SK-N-MC (cell line): ENCODE results near the gene AVPI1.

ENCODE experiments used
- DNase-seq: peaks from one replicate; pipeline ENCODE4 v3.0.0-alpha.2; 2011; ENCODE audit warnings: low read depth, low spot score
- H3K27ac ChIP-seq: fragments of 200-600 bp; sonication (generic); 2 replicates; pipeline ENCODE4 v1.5.1; 2016; ENCODE audit warnings: mixed run types
- H3K36me3 ChIP-seq: fragments of 200-600 bp; sonication (generic); 2 replicates; pipeline ENCODE4 v1.6.1; 2017; ENCODE audit warnings: antibody characterized with exemption, low read length, mixed read lengths; ENCODE audit not compliant: insufficient read depth
- H3K4me3 ChIP-seq: fragments of 200-600 bp; sonication (generic); 2 replicates; pipeline ENCODE4 v1.5.1; 2016
- H3K9ac ChIP-seq: fragments of 200-600 bp; sonication (generic); 2 replicates; pipeline ENCODE4 v1.8.0; 2017; ENCODE audit warnings: mixed run types, mixed read lengths; ENCODE audit not compliant: insufficient read length
- H3K9me3 ChIP-seq: fragments of 200-600 bp; sonication (generic); 2 replicates; pipeline ENCODE4 v1.6.1; 2017; ENCODE audit warnings: low read depth, mild to moderate bottlenecking, antibody characterized with exemption, low read length, moderate library complexity, mixed read lengths
- EZH2 ChIP-seq: fragments of 200-600 bp; sonication (generic); IDR thresholded peaks from one replicate; pipeline ENCODE4 v1.6.1; 2017; ENCODE audit warnings: antibody characterized with exemption
- FOXP2 ChIP-seq: optimal IDR thresholded peaks from 2 replicates; pipeline ENCODE3; 2011; ENCODE audit warnings: mild to moderate bottlenecking, moderate library complexity; ENCODE audit not compliant: insufficient read depth; ENCODE audit errors: extremely low read length, control extremely low read depth
- POLR2AphosphoS5 ChIP-seq: IDR thresholded peaks from 2 replicates; pipeline ENCODE4 v1.6.1; 2012; ENCODE audit warnings: mild to moderate bottlenecking, low read depth, low read length, borderline replicate concordance

Gene AVPI1

DNA sequence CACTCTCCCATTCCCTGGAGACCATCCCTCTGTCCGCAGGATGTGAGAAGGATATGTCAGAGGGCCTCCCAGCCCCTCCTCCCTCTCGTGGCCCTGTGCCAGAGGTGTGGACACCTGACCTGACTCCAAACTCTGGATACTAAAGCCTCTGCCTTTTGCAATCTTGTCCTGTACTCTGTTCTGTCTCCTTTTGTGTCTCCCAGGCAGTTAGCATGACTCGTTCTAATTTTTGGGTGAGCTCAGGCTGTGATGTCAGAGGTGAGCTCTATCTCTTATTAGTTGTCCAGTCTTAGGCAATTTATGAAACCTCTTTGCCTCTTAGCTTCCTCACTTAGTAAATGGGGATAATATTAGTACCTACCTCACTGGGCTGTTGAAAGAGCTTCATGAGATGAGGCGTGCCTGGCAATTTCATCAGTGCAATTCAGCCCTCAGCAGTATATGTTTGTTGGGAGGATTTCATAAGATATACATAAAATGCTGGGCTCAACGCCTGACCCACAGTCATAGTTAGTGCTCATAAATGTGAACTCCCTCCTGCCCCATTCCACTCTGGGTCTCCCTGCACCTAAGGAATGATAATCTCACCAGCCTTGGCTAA lies 37.4 kb upstream of the AVPI1 start:
- Histone ChIP-seq H3K9ac (no peak overlapping the region), H3K4me3 (no peak overlapping the region), H3K9me3 (no peaks in the 10 kb centered on the region), H3K27ac (no peak overlapping the region), H3K36me3 (no peaks in the 10 kb centered on the region)
- TF ChIP-seq EZH2 (no peak), POLR2AphosphoS5 (no peak), FOXP2 (no peak)
- DNase-seq = no peak

DNA sequence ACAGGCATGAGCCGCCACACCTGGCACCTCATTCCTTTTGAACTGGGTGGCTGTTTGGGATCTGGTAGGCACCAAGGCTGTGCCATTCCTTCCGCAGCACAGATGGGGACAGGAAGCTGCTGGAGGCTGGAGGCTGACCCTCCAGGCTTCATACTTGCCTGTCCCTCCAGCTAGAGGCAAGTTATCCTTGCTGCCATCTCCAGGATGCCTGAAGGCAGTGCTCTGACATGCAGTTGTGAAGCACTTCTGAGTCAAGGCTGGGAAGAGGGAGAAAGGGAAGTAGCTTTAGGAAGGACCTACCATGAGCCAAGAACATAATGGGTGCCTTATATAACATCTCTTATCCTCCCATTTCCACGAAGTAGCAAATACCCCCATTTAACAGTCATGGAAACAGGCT lies 36.0 kb upstream of the AVPI1 start:
- DNase-seq = no peak
- TF ChIP-seq FOXP2 = no peak
- TF ChIP-seq POLR2AphosphoS5 = no peak
- no peak for TF ChIP-seq EZH2
- H3K9me3 ChIP-seq = no peaks in the 10 kb centered on the region
- no peaks in the 10 kb centered on the region for H3K36me3 ChIP-seq
- no peak overlapping the region for H3K4me3 ChIP-seq
- H3K27ac ChIP-seq = no peak overlapping the region
- H3K9ac ChIP-seq = no peak overlapping the region

DNA sequence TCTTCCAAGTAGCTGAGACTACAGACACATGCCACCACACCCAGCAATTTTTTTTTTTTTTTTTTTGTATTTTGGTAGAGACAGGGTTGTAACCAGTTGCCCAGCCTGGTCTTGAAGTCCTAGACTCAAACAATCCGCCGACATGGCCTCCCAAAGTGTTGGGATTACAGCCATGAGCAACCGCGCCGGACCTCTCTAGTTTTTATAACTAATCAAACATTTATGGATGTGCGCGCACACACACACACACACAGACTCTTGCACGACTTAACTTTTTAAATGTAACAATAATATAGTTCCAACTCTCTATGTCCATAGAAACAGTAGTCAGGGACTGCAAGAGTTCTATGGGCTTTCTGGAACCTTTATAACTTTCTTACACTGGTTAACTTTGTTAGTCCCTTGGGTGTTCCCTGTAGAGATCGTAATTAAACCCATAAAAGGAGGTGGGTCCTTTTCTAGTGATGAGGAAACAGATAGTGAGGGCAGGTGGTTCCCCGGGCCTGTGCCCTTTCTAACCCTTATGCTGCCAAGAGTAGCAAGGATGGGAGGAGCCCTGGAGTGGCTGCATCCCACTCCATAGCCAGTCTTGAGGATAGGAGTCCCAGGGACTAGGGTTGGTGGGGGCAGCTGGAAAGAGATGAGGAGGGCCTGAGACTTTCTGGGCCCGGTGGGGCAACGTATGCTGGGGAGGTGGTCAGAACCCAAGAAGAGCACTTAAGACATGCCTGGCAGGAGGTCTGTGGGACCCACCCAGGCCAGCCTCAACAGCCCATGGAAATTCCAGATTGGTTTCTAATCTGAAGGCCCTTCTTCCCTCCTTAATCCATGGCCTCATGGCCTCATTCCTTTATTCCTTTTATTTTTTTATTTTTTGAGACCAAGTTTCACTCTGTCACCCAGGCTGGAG lies 35.1 kb upstream of the AVPI1 start:
- Histone ChIP-seq H3K4me3 (no peak overlapping the region), H3K9ac (no peak overlapping the region), H3K9me3 (no peaks in the 10 kb centered on the region), H3K36me3 (no peaks in the 10 kb centered on the region), H3K27ac (no peak overlapping the region)
- no peak for DNase-seq
- TF ChIP-seq EZH2 (no peak), FOXP2 (no peak), POLR2AphosphoS5 (no peak)

GRCh38 chr10:97719602-97720001 lies 32.6 kb upstream of the AVPI1 start:
- TF ChIP-seq POLR2AphosphoS5 (no peak), EZH2 (no peak), FOXP2 (no peak)
- H3K27ac ChIP-seq = no peak overlapping the region
- H3K9ac ChIP-seq = no peak overlapping the region
- no peak for DNase-seq
- H3K4me3 ChIP-seq = no peak overlapping the region
- H3K36me3 ChIP-seq = no peaks in the 10 kb centered on the region
- no peaks in the 10 kb centered on the region for H3K9me3 ChIP-seq

DNA sequence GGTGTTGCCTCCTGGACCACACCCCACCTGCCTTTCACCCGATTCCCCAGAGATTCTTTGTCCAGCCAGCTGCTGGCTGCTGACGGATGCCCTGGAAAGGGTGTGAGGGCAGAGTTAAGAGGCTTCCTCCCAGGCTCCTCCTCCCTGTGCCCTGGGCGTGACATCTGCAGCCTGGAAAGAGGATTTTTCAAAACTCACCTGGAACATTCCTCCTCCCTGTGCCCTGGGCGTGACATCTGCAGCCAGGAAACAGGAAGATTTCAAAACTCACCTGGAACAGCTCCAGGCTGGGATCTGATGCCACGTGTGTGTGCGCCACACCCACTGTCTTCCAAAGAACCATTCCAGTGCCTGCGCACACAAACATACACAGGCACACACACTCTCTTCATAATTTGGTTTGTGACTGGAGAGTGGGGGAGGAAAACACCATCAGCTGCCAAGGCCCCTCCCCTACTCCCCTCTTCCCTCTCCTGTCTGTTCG lies 31.7 kb upstream of the AVPI1 start:
- Histone ChIP-seq H3K27ac (no peak overlapping the region), H3K36me3 (no peaks in the 10 kb centered on the region), H3K9ac (no peak overlapping the region), H3K9me3 (no peaks in the 10 kb centered on the region), H3K4me3 (no peak overlapping the region)
- TF ChIP-seq POLR2AphosphoS5 = no peak
- no peak for TF ChIP-seq FOXP2
- no peak for TF ChIP-seq EZH2
- no peak for DNase-seq

DNA sequence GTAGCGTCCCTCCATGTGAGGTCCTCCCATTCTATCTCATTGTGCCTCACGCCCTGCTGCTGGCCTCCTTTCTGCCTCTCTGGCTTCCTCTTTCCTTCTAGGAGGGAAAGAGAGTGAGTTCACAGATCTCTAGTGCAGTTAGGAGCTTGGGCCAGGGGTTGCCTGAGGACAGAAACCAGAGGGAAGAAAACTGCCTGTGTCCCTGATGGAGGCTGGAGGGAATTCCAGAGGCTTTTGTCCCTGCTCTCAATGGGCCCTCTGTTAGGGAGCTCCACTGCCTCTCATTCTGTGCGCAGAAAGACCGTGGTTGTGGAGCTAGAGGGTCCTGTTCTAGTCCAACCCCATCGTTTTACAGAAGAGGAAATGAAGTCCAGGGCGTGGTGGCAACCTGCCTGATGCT lies 31.1 kb upstream of the AVPI1 start:
- Histone ChIP-seq H3K27ac (no peak overlapping the region), H3K36me3 (no peaks in the 10 kb centered on the region), H3K4me3 (no peak overlapping the region), H3K9me3 (no peaks in the 10 kb centered on the region), H3K9ac (no peak overlapping the region)
- TF ChIP-seq FOXP2 (no peak), POLR2AphosphoS5 (no peak), EZH2 (no peak)
- no peak for DNase-seq

DNA sequence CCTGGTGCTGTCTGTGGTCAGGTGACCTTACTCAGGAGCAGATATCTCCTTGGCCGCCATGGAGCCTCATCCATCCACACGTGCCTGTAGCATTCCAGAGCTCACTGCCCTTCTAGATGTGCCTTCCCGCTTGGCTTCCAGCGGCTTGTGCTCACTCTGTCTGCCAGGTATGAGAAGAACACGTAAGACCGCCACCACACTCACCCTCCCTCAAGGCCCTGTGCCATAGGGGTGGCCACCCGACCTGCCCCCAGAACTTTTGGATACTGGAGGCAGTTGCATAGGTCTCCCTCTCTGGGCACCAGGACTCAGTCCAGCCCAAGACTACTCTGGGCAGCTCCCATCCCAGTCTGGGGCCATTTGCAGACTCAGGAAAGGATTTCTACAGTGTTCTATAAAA lies 30.6 kb upstream of the AVPI1 start:
- no peaks in the 10 kb centered on the region for H3K9me3 ChIP-seq
- H3K36me3 ChIP-seq = no peaks in the 10 kb centered on the region
- TF ChIP-seq POLR2AphosphoS5 = no peak
- TF ChIP-seq FOXP2 = no peak
- no peak for TF ChIP-seq EZH2
- no peak for DNase-seq
- no peak overlapping the region for H3K27ac ChIP-seq
- H3K9ac ChIP-seq = no peak overlapping the region
- H3K4me3 ChIP-seq = no peak overlapping the region

GRCh38 chr10:97715259-97715874 lies 28.3 kb upstream of the AVPI1 start:
- Histone ChIP-seq H3K9me3 (no peaks in the 10 kb centered on the region), H3K27ac (no peak overlapping the region), H3K4me3 (peak overlapping the region; percentile 80), H3K9ac (no peak overlapping the region), H3K36me3 (no peaks in the 10 kb centered on the region)
- TF ChIP-seq FOXP2 (no peak), EZH2 (no peak), POLR2AphosphoS5 (no peak)
- no peak for DNase-seq

GRCh38 chr10:97714401-97715258 lies 27.6 kb upstream of the AVPI1 start:
- TF ChIP-seq POLR2AphosphoS5 (0 out of 2 replicates have a peak, but pooled peaks have one; percentile 23), FOXP2 (no peak)
- Histone ChIP-seq H3K4me3 (peak overlapping the region; percentile 80), H3K36me3 (no peaks in the 10 kb centered on the region), H3K27ac (no peak overlapping the region), H3K9ac (peak overlapping the region; percentile 45), H3K9me3 (no peaks in the 10 kb centered on the region)
- DNase-seq = no peak
